Left lobe of liver (tissue), 2 donors: Measurements from ENCODE around the gene ARHGAP24. TPM values are rescaled to one million over a fixed set of nuclear protein-coding genes. Genes with fewer than 3 reads are reported as not detected.
"Not testable (repeated sequence)": the region's sequence is repeated elsewhere in the genome, so short reads cannot be mapped to it uniquely, and the experiment has no call there.

Experiments used
- ATAC-seq: fragments of 200-7000 bp; cut with Tn5 transposase; one replicate; pipeline ENCODE4 v1.9.1; 2020; ENCODE audit warnings: mild to moderate bottlenecking, moderate library complexity
- DNase-seq: peaks from one replicate; pipeline ENCODE4 v3.0.0-alpha.2; 2020; ENCODE audit warnings: low spot score
- total RNA-seq: library from RNA; stranded (reverse); gene quantifications from one replicate; pipeline ENCODE4 v1.2.1, GENCODE V29; 2021
- donor health status: DM: no; HTN: no; CAD: no; lungs with moderate emphysema.
- donor health status: DM: no; HTN: yes; CAD: no.

The ARHGAP24 gene
- total RNA-seq, 1 donor from 2014 or later, result 6.8 TPM

- ATAC-seq, result peak; percentile 78
These were observed 463.1 kb downstream of the ARHGAP24 start for GRCh38 chr4:85938062-85938461.

GRCh38 chr4:85938902-85939301, 464.0 kb downstream of the ARHGAP24 start:
- no peak for DNase-seq
- no peak for ATAC-seq

More at GRCh38 chr4:85938062-85938461, 463.1 kb downstream of the ARHGAP24 start:
- DNase-seq, result no peak

- peak; percentile 36 for ATAC-seq
- no peak for DNase-seq
These were observed 464.6 kb downstream of the ARHGAP24 start for GRCh38 chr4:85939595-85939994.

- ATAC-seq, result peak; percentile 63
- DNase-seq, result no peak
These were observed 465.2 kb downstream of the ARHGAP24 start for GRCh38 chr4:85940151-85940550.

- no peak for ATAC-seq
- DNase-seq, result no peak
These were observed 467.2 kb downstream of the ARHGAP24 start for GRCh38 chr4:85942107-85942506.

- ATAC-seq, result no peak
These were observed 471.9 kb downstream of the ARHGAP24 start for GRCh38 chr4:85946821-85947220.

GRCh38 chr4:85951099-85951498, 476.1 kb downstream of the ARHGAP24 start:
- DNase-seq (no peak), ATAC-seq (no peak)

More at GRCh38 chr4:85946821-85947220, 471.9 kb downstream of the ARHGAP24 start:
- DNase-seq, result no peak

GRCh38 chr4:85952528-85952927, 477.6 kb downstream of the ARHGAP24 start:
- no peak for DNase-seq
- ATAC-seq, result no peak

GRCh38 chr4:85952972-85953650, 478.2 kb downstream of the ARHGAP24 start:
- DNase-seq, result no peak
- ATAC-seq, result no peak

- DNase-seq, result no peak
- ATAC-seq, result no peak
These were observed 478.7 kb downstream of the ARHGAP24 start for GRCh38 chr4:85953651-85954018.

- no peak for ATAC-seq
- no peak for DNase-seq
These were observed 480.8 kb downstream of the ARHGAP24 start for GRCh38 chr4:85955620-85956292.

GRCh38 chr4:85956293-85956945, 481.5 kb downstream of the ARHGAP24 start:
- ATAC-seq, result no peak
- DNase-seq, result no peak

- no peak for ATAC-seq
- no peak for DNase-seq
These were observed 486.9 kb downstream of the ARHGAP24 start for GRCh38 chr4:85961887-85962286.

GRCh38 chr4:85963231-85963630, 488.3 kb downstream of the ARHGAP24 start:
- ATAC-seq, result no peak

GRCh38 chr4:85964298-85964697, 489.3 kb downstream of the ARHGAP24 start:
- DNase-seq (no peak), ATAC-seq (peak; percentile 96)

More at GRCh38 chr4:85963231-85963630, 488.3 kb downstream of the ARHGAP24 start:
- DNase-seq, result no peak

GRCh38 chr4:85965017-85965416, 490.1 kb downstream of the ARHGAP24 start:
- not testable (repeated sequence) for ATAC-seq, DNase-seq

- DNase-seq (no peak), ATAC-seq (no peak)
These were observed 490.6 kb downstream of the ARHGAP24 start for GRCh38 chr4:85965529-85965928.

GRCh38 chr4:85966373-85966772, 491.4 kb downstream of the ARHGAP24 start:
- ATAC-seq, result no peak
- no peak for DNase-seq

- no peak for ATAC-seq
- no peak for DNase-seq
These were observed 492.9 kb downstream of the ARHGAP24 start for GRCh38 chr4:85967872-85968271.

GRCh38 chr4:85968945-85969819, 494.2 kb downstream of the ARHGAP24 start:
- DNase-seq (no peak), ATAC-seq (peak; percentile 81)

GRCh38 chr4:85970535-85970934, 495.6 kb downstream of the ARHGAP24 start:
- DNase-seq (no peak), ATAC-seq (no peak)
